NCI-H2227 (cell line): Measurements from ENCODE around the gene SGIP1.
"Not testable (repeated sequence)": the region's sequence is repeated elsewhere in the genome, so short reads cannot be mapped to it uniquely, and the experiment has no call there.

Source experiments
- DNase-seq: peaks from one replicate; lab custom pipeline; 2025; ENCODE audit not compliant: unreplicated experiment; lab: John Stamatoyannopoulos, UW

The SGIP1 gene

DNA sequence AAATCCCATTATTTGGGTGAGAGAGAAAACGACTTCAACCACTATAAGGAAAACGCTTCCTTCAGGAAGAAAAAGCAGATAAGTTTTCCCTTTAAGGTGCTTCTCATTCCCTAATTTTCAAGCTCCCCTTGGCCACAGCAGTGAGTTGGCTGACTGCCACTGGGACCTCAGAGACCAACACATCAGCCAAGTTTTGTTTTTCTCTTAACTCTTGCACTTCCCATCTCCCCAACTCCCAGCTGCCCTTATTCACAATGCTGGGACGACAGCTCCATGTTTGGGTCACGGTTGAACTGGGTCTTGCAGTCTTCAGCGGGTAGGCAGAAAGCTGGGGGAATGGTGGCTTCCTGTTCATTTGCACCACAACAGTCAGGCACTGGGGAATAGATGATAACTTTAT is 18.9 kb downstream of the SGIP1 start:
- no peak for DNase-seq

GRCh38 chr1:66553846-66554245 is 19.9 kb downstream of the SGIP1 start:
- no peak for DNase-seq

DNA sequence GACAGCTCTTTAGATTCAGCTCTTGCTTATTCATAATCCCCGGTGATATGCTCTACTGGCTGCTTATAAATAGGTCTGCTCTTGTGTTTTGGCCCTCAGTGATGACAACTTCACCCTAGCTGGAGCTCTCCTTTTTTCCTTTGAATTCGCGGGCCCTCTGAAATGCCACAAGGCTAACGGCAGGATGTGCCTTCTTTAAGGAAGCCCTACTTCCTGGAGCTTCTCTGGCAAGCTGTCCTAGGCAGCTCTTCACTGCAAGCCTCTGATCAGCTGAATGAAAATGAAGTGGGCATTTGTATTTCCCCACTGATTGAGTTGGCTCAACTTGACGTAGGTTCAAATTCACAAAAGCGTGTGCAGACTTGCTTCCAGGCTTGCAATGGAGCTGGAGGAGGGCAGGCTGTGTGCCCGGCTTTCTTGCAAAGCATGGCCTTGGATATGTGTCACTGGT is 22.2 kb downstream of the SGIP1 start:
- DNase-seq: no peak

- DNase-seq: peak; percentile 17
Measured at GRCh38 chr1:66557157-66557556, 23.2 kb downstream of the SGIP1 start.

GRCh38 chr1:66559517-66559916 is 25.6 kb downstream of the SGIP1 start:
- no peak for DNase-seq

GRCh38 chr1:66562561-66562960 is 28.6 kb downstream of the SGIP1 start:
- DNase-seq: no peak

DNA sequence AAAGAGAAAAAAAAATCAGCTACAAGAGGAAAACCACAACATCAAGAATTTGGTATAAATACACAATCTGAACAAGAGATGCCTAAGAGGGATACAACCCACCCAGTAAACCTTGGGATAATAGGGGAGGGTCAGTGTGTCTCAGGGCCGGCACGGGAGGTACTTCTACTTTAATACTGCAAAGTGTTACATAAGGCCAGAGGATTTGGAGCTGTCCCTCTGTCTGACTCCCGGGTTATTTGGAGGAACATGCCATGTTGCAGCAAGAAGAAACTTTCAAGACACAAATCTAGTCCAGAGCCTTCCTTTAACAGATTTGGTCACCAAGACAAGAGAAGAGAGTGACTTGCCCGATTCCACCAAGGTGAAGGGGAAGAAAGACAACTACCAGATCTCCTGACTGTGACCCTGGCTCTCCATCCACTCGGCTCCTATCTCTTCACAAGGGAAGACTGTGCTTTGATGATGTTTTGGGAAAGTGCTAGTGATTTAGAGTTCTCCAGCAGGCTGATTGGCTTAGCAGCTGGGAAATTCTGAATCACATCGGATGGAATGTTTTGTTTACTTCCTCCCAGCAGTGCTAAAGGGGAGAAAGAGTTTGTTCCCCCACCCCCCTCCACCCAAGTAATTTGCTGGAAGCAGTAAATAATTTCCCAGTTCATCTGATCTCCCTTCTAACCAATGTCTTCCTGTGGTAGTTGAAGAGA is 29.3 kb downstream of the SGIP1 start:
- DNase-seq: no peak

- no peak for DNase-seq
Measured at GRCh38 chr1:66563941-66564630, 30.1 kb downstream of the SGIP1 start.

DNA sequence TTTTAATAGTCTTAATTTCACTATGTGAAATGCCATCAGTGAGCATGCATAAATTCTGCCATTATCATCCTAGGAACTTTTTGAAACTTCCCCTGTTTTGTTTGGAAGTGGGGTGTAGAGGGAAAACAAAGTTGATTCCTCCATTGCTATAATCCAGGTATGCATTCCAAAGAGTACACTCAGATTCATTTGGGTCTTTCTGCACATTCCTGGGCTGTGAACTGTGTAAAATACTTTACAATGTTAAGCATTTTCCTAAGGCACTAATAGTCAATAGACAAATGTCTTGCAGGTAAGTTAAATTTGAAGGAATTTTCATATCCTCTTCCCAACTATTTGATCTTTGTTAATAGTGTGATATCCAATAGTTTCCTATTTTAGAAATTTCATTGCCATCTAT is 36.2 kb downstream of the SGIP1 start:
- no peak for DNase-seq

GRCh38 chr1:66571789-66572188 is 37.8 kb downstream of the SGIP1 start:
- DNase-seq: no peak

GRCh38 chr1:66575739-66576138 is 41.8 kb downstream of the SGIP1 start:
- no peak for DNase-seq

DNA sequence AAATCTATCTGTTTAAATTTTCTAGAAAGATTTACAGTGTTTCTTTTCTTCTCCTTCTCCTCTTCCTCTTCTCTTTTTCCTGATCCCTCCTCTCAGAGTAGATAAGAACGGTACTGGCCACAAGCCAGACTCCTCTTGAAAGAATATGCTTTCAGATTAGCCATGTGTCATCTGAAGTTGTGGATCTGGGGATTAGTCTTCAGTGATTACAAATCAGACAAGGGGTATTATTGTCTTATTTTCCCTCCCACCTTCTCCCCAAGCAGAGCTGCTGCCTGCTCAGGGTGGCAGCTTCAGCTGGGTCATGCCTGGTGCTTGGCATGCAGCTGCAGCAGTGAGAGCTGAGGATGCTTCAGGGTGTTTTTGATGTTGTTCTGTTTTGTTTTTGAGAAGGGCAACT is 42.7 kb downstream of the SGIP1 start:
- no peak for DNase-seq

GRCh38 chr1:66578841-66579240 is 44.9 kb downstream of the SGIP1 start:
- no peak for DNase-seq

DNA sequence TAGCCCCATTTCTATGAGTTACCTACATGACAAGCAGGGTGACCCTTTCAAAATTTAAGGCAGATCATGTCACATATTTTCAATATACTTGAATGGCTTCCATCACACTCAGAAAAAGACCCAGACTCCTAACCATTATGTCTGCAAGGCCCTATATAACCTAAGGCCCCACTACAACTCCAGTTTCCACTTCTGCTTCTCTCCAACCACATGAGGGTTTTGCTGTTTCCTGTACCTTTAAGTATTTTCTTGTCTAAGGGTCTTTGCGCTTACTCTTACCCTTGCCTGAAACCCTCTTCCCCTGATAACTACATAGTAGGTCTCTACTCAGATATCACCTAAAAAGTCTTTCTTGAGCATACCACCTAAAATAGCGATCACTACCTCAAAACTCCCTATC is 46.1 kb downstream of the SGIP1 start:
- DNase-seq: no peak

GRCh38 chr1:66583021-66583420 is 49.1 kb downstream of the SGIP1 start:
- no peak for DNase-seq

DNA sequence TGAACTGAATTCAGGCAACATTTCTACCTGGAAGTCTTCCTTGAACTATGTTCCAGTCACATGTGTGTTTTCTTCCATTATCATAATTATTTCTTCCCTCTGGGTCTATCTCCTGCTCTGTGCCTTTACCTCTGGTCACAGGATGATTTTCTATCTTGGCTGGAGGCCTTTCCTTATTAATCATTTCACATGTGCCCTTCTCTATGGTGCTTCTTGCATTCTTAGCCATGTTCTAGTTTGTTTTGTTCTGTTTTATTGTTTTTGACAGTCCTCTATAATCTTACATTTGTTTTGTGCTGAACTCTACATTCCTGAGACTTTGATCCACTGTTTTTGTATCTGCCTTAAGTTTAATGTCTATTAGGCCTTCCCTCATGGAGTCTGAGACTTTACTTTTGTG is 51.0 kb downstream of the SGIP1 start:
- no peak for DNase-seq

GRCh38 chr1:66589326-66589725 is 55.4 kb downstream of the SGIP1 start:
- DNase-seq: no peak

DNA sequence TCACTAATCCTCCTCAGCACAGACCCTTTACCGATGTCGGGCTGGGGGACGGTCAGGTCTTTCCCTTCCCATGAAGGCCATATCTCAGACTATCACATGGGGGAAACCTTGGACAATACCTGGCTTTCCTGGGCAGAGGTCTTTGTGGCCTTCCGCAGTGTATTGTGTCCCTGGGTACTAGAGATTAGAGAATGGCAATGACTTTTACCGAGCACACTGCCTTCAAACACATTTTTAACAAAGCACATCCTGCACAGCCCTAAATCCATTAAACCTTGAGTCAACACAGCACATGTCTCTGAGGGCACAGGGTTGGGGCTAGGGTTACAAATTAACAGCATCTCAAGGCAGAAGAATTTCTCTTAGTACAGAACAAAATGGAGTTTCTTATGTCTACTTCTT is 58.2 kb downstream of the SGIP1 start:
- not testable (repeated sequence) for DNase-seq

DNA sequence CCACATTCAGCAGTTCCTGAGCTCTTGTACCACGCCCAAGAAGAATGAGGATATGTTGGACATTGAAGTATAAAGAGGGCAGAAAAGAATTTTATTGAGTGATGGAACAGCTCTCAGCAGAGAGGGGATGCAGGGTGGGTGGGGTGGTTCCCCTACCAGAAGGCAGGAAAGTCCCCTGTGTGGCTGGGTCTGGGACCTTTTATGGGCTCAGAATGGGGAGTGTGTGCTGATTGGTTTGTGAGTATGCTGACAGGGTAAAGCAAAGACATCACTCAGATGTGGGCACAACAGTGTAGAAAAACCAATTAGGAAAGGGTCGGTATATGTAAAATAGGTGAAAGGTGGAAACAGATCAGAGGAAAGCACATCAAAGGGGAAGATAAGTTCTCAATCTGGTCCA is 62.2 kb downstream of the SGIP1 start:
- no peak for DNase-seq

DNA sequence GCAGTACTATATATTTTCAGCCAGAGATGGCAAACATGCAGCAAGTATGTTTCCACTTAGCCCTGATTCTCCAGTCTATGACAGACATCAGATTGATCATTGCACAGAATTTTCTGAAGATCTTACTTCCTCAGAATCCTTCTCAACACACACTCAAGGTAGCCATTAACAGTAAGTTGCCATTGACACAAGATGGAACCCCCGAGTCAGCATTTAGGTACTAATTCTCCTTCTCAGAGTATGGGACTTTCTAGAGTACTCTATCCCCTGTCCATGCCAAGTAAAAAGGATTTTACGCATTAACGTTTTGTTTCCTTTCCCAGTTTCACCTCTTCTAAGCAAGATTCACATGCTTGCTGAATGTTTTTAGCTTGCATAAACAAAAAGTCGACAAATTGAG is 63.5 kb downstream of the SGIP1 start:
- no peak for DNase-seq

DNA sequence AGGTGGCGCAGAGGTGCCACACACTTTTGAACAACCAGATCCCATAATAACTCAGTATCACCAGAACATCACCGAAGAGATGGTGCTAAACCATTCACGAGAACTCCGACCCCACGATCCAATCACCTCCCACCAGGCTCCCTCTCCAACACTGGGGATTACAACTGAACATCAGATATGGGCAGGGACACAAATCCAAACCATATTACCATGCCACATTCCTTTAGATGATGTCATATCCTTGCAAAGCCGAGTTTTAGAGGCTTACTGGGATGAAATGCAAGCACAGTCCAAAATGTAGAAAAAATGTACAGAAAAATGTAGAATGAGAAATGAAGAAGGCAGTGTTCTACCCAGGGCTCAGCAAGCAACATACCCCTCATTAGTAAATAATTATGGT is 64.7 kb downstream of the SGIP1 start:
- no peak for DNase-seq

GRCh38 chr1:66599346-66599745 is 65.4 kb downstream of the SGIP1 start:
- no peak for DNase-seq
